HG03060 (cell line): Measurements from ENCODE around the gene RAB6B.

Experiments used
- ATAC-seq: cut with Tn5 transposase; IDR thresholded peaks from one replicate; pipeline ENCODE4 v1.9.1; 2021; ENCODE audit warnings: low read depth, moderate number of reproducible peaks; ENCODE audit not compliant: unreplicated experiment

RAB6B gene

DNA sequence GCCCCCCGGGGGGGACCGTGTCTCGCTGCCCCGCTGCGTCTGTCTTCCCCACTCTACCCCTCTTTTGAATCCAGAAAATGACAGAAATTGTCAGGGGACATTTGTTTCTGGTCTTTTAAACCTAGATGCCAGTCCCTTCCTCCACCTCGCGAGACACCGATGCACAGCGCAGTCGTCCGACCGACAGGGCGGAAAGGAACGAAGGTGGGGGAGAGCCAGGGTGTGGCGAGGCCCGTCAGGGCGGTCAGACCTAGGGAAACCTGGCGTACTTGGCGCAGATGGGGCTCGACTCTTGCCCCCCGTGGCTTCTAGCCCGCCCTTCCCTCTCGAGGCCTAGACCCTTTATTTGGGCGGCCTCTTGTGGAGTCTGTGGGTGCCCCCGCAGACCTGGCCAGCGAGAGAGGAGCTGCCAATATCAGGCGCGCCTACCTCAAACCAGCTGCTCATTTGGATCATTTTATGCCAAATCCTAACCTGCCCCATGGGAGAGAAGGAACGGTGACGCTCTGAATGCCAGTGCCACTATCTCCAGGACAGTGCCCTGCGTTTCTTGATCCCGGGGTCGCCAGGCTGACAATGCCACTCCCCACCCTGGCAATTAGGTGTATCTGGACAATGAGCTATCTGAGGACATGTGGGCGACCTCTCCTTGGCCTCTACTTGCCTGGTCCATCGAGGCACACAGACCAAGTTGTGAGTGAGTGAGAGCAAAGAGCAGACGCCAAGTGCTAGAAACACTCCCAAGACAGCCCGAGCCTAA, 500 bp upstream of the RAB6B start:
- no peak for ATAC-seq

DNA sequence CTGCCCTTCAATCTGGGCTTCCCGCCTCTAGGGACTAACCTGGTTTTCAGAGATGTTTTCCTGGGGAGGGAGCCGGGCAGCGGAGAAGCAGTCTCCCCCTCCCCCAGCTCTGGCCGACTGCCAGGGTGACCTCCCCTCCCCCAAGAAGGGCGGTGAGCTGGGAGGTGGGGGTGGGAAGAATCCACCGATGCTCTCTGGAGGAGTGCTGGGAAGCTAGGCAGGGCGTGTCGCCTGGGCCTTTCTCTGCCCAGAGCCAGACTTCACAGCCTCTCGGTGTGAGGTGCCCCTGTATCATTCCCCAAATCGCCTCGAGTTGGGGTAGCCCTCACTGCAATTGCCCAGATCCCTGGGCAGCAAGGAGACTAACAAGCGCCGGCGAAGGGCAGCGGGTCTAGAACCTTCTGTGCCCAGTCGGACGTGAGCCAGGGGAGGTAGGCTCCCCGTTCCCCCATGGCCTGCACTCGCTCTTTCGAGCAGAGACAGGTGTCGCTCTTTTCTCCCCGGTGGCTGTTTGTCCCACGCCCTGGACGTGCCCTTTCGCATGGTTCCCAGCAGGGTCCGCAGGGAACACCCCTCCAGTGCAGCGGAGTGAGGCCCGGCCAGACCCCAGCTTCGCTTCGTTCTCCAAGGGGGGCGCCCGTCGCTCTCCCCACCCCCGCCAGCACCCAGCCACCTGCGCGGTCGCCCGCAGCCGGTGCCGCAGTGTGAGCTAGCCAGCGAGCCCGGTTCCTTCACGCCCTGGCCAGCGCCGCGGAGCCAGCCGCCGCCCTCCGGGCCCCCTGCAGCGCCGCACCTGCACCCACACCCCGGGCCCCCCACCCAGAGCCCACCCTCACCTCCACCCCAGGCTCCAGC, 1.1 kb downstream of the RAB6B start:
- no peak for ATAC-seq

GRCh38 chr3:133893683-133894352, 1.9 kb downstream of the RAB6B start:
- no peak for ATAC-seq

DNA sequence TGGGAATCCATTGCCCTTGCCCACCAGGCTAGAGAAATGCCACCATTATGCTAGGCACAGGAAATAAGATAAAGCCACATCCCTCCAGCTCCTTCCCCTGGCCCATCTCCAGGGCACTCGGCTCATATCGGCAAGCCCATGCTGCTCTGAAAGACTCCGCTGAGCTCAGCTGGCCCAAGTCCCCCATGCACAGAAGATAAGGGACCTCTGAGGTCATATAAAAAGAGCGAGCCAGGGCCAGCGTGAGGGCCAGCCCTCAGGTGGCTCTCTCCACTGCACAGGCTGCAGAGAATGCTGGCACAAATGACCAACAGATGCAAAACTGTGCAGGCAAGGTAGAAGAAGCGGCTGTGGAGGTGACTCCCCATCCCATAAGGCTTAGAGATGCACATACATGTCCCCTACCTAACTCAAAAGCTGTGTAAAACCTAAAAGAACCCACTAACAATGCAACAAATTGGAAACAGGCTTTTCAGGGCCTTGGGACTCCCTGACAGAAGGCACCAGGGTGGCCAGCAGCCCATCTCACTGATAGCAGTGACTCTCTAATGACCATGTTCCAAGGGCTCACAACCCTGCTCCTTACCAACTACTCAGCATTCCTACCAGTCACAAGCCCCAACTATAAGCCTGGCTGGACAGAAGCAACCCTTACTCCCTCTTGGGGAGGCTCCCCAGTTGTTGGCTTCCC, 3.0 kb downstream of the RAB6B start:
- ATAC-seq = no peak

GRCh38 chr3:133891662-133892378, 3.9 kb downstream of the RAB6B start:
- no peak for ATAC-seq

DNA sequence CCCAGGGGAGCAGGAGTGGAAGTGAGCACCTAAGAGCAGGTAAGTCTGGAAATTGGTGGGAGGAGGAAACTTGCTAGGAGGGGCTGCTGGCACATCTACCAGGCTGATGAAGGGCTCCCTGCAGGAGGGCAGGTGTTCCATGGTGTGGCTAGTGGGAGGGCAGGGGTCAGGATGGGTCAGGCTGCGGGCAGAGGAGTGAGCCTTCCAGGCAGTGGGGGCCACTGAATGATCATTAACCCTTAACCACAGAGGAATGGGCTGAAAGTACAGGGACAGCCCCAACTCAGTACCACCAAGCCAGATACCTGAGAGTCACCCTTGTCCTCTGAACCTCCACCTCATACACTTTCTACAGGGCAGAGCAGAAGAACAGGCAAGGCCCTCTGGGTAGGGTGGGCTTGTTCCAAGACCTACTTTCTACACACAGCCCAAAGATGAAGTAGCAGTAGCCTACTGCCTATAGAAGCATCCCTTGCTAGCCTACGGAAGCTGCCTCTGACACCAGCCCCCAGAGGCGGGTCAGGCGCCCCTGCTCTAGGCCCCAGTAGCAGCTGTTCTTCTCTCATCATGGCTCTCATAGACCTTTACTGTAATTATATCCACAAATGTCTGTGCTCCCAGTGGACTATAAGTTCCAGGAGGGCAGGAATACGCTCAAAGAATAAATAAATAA, 4.6 kb downstream of the RAB6B start:
- no peak for ATAC-seq

DNA sequence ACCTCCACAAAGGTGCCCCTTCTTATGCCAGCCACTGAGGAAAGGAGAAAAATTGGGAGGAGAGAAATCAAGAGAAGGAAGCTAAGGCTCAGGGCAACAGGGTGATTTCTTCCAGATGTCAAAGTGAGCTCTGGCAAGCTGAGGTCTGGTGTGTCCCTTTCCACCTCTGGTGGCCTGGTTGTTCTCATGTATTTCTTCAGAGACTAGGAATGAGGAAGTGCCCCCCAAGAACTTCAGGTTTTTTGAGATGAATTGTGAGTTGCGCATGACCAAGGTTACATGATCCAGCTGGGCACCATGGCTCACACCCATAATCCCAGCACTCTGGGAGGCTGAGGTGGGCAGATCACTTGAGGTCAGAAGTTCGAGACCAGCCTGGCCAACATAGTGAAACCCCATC, 5.6 kb downstream of the RAB6B start:
- no peak for ATAC-seq

DNA sequence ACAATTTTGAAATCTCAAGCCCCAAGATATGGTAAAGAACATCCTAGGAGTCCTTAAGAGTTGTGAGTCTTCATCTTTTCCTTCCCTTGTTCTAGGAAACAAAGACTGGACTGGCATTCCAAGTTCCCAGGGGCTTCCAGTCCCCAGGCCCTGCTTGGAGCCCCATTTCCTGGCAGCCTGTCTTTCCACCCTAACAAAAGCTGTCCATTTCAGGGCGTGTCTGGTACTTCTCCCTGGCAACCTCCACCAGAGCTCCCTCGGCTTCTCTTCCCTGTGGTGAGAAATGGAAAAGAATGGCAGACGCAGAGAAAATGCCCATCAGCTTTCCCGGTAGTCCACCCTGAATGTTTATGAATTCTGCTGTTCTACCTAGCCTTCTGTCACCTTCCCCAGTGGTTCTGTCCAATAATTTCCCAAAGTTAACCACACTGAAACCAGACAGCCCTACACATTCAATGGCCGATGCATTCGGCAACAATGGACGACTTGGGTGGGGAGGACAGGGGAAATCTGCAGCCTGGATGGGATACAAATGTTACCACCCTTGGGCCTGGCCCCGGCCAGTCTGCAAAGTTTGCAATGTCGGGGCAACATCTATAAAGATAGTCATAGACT, 6.8 kb downstream of the RAB6B start:
- ATAC-seq = no peak

- no peak for ATAC-seq
Measured at GRCh38 chr3:133887803-133888703, 7.6 kb downstream of the RAB6B start.

- ATAC-seq = no peak
Measured at GRCh38 chr3:133887074-133887802, 8.4 kb downstream of the RAB6B start.

GRCh38 chr3:133886031-133886722, 9.5 kb downstream of the RAB6B start:
- no peak for ATAC-seq

DNA sequence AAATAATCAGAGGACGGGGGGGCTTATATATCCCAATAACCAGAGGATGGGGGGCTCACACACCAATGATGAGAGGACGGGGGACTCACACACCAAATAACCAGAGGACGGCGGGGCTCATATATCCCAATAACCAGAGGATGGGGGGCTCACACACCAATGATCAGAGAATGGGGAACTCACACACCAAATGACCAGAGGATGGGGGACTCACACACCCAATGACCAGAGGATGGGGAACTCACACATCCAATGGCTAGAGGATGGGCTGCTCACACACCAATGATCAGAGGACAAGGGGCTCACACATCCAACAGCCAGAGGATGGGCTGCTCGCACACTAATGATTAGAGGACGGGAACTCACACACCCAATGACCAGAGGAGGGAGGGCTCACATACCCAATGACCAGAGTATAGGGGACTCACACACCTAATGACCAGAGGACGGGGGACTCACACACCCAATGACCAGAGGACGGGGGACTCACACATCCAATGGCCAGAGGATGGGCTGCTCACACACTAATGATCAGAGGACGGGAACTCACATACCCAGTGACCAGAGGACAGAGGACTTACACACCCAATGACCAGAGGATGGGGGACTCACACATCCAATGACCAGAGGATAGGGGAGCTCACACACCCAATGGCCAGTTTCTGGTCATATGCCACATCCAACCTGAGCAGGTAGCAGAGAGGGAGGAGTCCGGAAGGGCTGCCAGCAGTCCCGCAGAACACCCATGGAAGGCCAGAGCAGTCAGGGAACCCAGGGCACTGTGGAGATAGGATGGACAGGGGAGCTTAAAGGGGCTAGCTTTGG, 10.6 kb downstream of the RAB6B start:
- no peak for ATAC-seq

- no peak for ATAC-seq
Measured at GRCh38 chr3:133884054-133884886, 11.4 kb downstream of the RAB6B start.

- ATAC-seq = no peak
Measured at GRCh38 chr3:133883641-133884040, 12.0 kb downstream of the RAB6B start.

DNA sequence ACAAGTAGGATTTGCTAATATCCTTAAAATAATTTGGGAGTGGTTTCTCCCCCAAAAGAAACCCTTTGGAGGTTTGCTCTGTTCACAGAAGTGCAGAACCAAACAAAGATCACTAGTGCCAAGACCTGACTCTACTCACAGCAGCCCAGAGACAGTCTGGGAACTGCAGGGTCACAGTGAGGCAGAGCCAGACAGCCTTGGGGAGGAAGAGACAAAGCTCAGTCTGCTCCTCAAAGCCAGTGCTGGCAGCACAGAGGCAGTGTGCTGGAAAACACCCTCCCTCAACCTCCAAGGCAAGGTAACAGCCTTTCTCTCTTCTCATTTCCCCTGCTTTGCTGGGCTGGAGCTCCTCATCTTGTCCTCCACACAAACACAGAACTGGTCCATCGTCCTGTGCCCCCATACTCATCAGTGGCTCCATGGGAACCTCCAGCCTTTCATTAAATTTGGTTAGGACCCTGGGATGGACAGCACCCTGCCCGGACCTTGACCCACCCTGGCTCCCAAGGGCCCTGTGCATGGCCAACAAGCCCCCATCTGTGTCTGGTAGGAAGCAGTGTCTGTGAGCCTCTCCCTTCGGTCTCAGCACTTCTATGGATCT, 12.6 kb downstream of the RAB6B start:
- ATAC-seq = no peak
